ENCODE data around the gene SCN4B. TPM values are rescaled to one million over a fixed set of nuclear protein-coding genes. Genes with fewer than 3 reads are reported as not detected.

SCN4B gene
- total and polyA plus RNA-seq, 8 donors = 0.61 to 2.9 (median 1.0) TPM

DNA sequence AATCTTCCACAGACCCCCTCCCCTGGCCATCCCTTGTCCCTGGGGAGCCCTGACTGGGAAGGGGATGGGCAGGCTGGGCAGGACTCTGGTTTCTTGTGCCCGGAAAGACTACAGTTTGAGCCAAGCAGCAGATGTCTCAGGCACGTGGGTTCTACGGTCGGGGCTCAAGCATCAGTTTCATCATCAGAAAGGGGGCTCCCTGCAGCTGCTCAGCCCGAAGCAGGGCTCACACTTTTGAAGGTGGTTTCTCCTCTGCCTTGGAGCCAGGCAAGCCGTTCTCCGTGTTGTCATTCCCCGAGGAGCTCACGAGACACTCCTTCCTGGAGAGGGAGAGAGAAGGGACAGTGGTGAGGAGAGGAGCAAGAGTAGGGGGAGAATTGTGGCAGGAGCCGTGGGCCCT, 15.8 kb downstream of the SCN4B start:
- H3K4me1 ChIP-seq = peaks cover 0 to 5% (median 0%) of the 10 kb centered on the region in 3 donors
- intact Hi-C loops (cut with DNase I) = no loop called here
- H3K4me3 ChIP-seq = no peak overlapping the region
- 66 to 78% methylated on average over 10 of the region's 10 CpGs for whole genome bisulfite sequencing, 2 donors
- FAIRE-seq (no peak), DNase-seq (no peak), ATAC-seq (no peak)
- TF ChIP-seq, protein P1, sequence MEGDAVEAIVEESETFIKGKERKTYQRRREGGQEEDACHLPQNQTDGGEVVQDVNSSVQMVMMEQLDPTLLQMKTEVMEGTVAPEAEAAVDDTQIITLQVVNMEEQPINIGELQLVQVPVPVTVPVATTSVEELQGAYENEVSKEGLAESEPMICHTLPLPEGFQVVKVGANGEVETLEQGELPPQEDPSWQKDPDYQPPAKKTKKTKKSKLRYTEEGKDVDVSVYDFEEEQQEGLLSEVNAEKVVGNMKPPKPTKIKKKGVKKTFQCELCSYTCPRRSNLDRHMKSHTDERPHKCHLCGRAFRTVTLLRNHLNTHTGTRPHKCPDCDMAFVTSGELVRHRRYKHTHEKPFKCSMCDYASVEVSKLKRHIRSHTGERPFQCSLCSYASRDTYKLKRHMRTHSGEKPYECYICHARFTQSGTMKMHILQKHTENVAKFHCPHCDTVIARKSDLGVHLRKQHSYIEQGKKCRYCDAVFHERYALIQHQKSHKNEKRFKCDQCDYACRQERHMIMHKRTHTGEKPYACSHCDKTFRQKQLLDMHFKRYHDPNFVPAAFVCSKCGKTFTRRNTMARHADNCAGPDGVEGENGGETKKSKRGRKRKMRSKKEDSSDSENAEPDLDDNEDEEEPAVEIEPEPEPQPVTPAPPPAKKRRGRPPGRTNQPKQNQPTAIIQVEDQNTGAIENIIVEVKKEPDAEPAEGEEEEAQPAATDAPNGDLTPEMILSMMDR (IDR thresholded peaks at IDR 0.05) = no peak
- H3K27me3 ChIP-seq = no peaks in the 10 kb centered on the region
- H3K27ac ChIP-seq = no peak overlapping the region
- no peaks in the 10 kb centered on the region for H3K36me3 ChIP-seq
- no peaks in the 10 kb centered on the region for H3K9me3 ChIP-seq

DNA sequence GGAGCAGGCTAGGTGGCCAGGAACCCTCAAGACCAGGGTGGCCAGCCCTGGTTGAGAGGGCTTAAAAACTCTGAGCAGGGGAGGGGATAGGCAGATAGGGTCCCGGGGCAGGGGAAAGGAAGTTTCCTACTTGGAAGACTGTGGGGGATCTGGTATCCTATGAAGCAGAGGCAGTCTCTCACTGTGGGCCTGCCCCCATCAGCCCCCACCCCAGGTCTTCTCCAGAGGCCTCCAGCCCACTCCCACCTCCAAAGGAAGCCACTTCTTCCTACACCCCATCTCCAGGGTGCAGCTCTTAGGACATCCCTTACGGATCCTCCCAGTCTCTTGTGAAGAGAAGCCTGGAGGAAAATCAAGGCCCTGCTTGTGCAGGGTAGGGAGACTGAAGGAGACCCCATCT, 16.3 kb downstream of the SCN4B start:
- intact Hi-C loops (cut with DNase I) = no loop called here
- FAIRE-seq (no peak), ATAC-seq (no peak)

DNA sequence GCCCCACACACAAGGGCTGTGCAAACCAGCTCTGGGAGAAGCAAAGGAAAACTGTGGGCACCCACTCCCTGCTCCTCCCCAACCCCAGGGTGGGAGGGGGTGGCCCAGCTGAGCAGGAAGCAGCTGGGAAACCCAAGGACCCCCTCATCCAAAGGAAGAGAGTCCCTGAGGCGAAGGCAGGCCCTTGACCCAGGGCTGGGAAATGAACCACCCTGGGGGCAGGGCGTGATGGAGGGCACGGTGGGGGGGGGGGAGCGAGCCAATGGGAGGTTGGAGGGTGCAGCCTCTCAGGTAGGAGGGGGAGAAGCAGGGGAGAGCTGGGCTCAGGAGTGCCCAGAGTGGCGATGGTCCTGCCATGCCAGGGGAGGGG, 16.8 kb downstream of the SCN4B start:
- DNase-seq (no peak), FAIRE-seq (no peak), ATAC-seq (no peak)
- Histone ChIP-seq H3K27ac (no peak overlapping the region), H3K4me3 (no peak overlapping the region), H3K9me3 (no peaks in the 10 kb centered on the region), H3K27me3 (no peaks in the 10 kb centered on the region), H3K4me1 (peaks cover 0 to 5% (median 0%) of the 10 kb centered on the region in 3 donors), H3K36me3 (no peaks in the 10 kb centered on the region)
- TF ChIP-seq, protein P1 (IDR thresholded peaks at IDR 0.05) = no peak
- intact Hi-C loops (cut with DNase I) = no loop called here
- WGBS, 2 donors = 72 to 79% methylated on average over 3 to 5 of the region's 5 CpGs

More for the DNA sequence above, 16.3 kb downstream of the SCN4B start:
- TF ChIP-seq, protein P1 (IDR thresholded peaks at IDR 0.05) = no peak
- Histone ChIP-seq H3K4me3 (no peak overlapping the region), H3K27ac (no peak overlapping the region), H3K36me3 (no peaks in the 10 kb centered on the region), H3K27me3 (no peaks in the 10 kb centered on the region), H3K4me1 (peaks cover 0 to 5% (median 0%) of the 10 kb centered on the region in 3 donors), H3K9me3 (no peaks in the 10 kb centered on the region)
- no peak for DNase-seq
- 72 to 87% methylated on average over 2 of the region's 2 CpGs for WGBS, 2 donors

DNA sequence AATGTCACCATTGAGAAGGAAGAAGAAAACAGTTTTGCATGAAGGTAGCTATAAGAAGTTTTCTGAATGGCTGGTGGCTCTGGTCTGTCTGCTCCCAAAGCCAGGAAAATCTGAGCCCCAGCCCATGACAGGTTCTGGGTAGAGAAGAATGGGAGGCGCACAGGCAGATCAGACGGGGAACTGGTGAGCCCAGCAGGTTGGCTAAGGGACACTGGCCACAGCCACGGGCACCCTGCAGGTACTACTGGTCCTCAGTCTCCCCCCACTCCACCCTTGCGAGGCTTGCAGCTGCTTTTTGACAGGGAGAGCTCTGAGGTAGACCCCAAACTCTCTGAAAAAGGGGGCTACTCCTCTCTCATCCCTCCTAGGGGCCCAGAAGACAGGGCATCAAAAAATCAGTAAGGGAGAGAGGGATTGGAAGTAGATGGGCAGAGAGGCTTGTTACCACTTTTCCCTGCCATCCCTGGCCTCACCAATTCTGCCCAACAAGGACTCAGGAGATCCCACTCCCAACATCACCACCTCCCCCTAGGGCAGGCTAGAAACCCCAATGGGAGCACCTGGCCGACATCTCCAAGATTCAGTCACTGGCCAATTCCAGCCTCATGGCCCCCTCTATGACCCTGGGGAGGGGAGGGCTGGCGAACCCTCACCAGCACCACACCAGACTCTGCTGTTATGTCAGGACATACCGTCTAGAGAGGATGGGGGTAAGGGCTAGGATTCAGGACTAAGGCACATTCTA, 17.4 kb downstream of the SCN4B start:
- intact Hi-C loops (cut with DNase I) = no loop called here
- H3K4me3 ChIP-seq = no peak overlapping the region
- ATAC-seq (no peak), DNase-seq (no peak), FAIRE-seq (no peak)
- H3K27ac ChIP-seq = no peak overlapping the region
- H3K36me3 ChIP-seq = no peaks in the 10 kb centered on the region
- TF ChIP-seq, protein P1 (IDR thresholded peaks at IDR 0.05) = no peak
- no peaks in the 10 kb centered on the region for H3K27me3 ChIP-seq
- H3K4me1 ChIP-seq = peaks cover 0 to 5% (median 0%) of the 10 kb centered on the region in 3 donors
- no peaks in the 10 kb centered on the region for H3K9me3 ChIP-seq
- WGBS, 2 donors = 71 to 73% methylated on average over 7 of the region's 7 CpGs

DNA sequence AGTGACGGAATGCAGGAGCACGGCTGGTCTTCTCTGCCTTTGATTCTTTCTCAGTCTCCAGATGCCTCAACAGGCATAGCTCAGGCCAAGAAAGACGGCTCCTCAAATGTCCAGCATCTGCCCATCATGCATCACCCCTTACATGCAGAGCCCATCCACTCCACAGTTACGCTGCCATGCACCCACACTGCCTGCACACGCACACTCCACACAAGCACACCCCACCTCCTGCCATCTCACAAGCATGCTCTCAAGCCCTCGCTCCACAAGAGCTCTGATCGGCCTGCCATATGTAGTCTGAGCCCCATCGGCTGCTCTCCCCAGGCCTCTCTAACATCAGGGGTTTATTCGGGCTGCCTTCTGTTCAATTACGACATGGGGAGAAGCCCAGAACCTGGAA, 18.8 kb downstream of the SCN4B start:
- WGBS, 2 donors = 92 to 97% methylated on average over 10 of the region's 10 CpGs
- FAIRE-seq (no peak), DNase-seq (no peak), ATAC-seq (no peak)
- intact Hi-C loops (cut with DNase I) = no loop called here
- H3K4me3 ChIP-seq = no peak overlapping the region
- H3K27me3 ChIP-seq = no peaks in the 10 kb centered on the region
- no peaks in the 10 kb centered on the region for H3K9me3 ChIP-seq
- H3K36me3 ChIP-seq = no peaks in the 10 kb centered on the region
- no peak overlapping the region for H3K27ac ChIP-seq
- TF ChIP-seq, protein P1 (IDR thresholded peaks at IDR 0.05) = no peak
- H3K4me1 ChIP-seq = peaks cover 0 to 5% (median 0%) of the 10 kb centered on the region in 3 donors
